CD4-positive, alpha-beta memory T cell (primary cell): ENCODE measurements around the gene GRIA1. TPM values are rescaled to one million over a fixed set of nuclear protein-coding genes. Genes with fewer than 3 reads are reported as not detected.

ENCODE experiments used
- CTCF ChIA-PET: fragments of 350-600 bp; sonication (Branson Sonifier 250); formaldehyde crosslinking; loops from one replicate; lab custom pipeline; 2021; ENCODE audit warnings: inconsistent platforms; ENCODE audit not compliant: partially characterized antibody; lab: Charles Lee
- POLR2A ChIA-PET: fragments of 350-600 bp; sonication (Branson Sonifier 250); formaldehyde crosslinking; loops from one replicate; lab custom pipeline; 2021; ENCODE audit not compliant: partially characterized antibody; lab: Charles Lee
- DNase-seq, 5 donors: peaks; one replicate each; pipeline versions ENCODE4 v3.0.0 to v3.0.0-alpha.2; 2020 to 2022; ENCODE audit warnings: mixed read lengths in 1 of 5
- H3K27ac ChIP-seq: one replicate; pipeline ENCODE4 v1.7.0; 2013; ENCODE audit warnings: low read depth, low read length
- H3K27me3 ChIP-seq: 2 replicates; pipeline ENCODE4 v1.7.0; 2013; ENCODE audit warnings: mild to moderate bottlenecking, low read length, moderate library complexity; ENCODE audit not compliant: insufficient read depth
- H3K36me3 ChIP-seq: 2 replicates; pipeline ENCODE4 v1.7.0; 2013; ENCODE audit warnings: mild to moderate bottlenecking, low read length, moderate library complexity; ENCODE audit not compliant: insufficient read depth
- H3K4me1 ChIP-seq: 2 replicates; pipeline ENCODE4 v1.7.0; 2013; ENCODE audit warnings: mild to moderate bottlenecking, low read length, moderate library complexity; ENCODE audit not compliant: insufficient read depth
- H3K4me3 ChIP-seq, 2 donors: one replicate each; pipeline ENCODE4 v1.7.0; 2013; ENCODE audit warnings: low read length in 2 of 2, mild to moderate bottlenecking in 1 of 2
- H3K9me3 ChIP-seq, 2 donors: one replicate each; pipeline ENCODE4 v1.7.0; 2013; ENCODE audit warnings: low read length in 2 of 2, control low read depth in 1 of 2; ENCODE audit not compliant: control insufficient read depth in 1 of 2
- H3K27ac Mint-ChIP-seq, 7 donors: one replicate each; pipeline ENCODE4 v1.8.0; 2020 to 2021; ENCODE audit warnings: mixed read lengths in 7 of 7, mild to moderate bottlenecking in 6 of 7, inconsistent platforms in 3 of 7, moderate library complexity in 3 of 7
- H3K27me3 Mint-ChIP-seq, 2 donors: one replicate each; pipeline ENCODE4 v1.8.0; 2020 to 2021; ENCODE audit warnings: mixed read lengths in 2 of 2
- H3K36me3 Mint-ChIP-seq, 2 donors: one replicate each; pipeline ENCODE4 v1.8.0; 2020 to 2021; ENCODE audit warnings: mixed read lengths in 2 of 2, inconsistent platforms in 1 of 2, mild to moderate bottlenecking in 1 of 2
- H3K4me1 Mint-ChIP-seq, 4 donors: one replicate each; pipeline ENCODE4 v1.8.0; 2020 to 2021; ENCODE audit warnings: mixed read lengths in 4 of 4, mild to moderate bottlenecking in 1 of 4
- H3K4me3 Mint-ChIP-seq, 8 donors: one replicate each; pipeline ENCODE4 v1.8.0; 2020 to 2021; ENCODE audit warnings: mixed read lengths in 8 of 8, mild to moderate bottlenecking in 7 of 8, moderate library complexity in 6 of 8, inconsistent platforms in 3 of 8
- H3K9me3 Mint-ChIP-seq, 8 donors: one replicate each; pipeline ENCODE4 v1.8.0; 2020 to 2021; ENCODE audit warnings: mixed read lengths in 8 of 8, mild to moderate bottlenecking in 5 of 8, inconsistent platforms in 3 of 8, moderate library complexity in 1 of 8
- intact Hi-C: fragments of 100-400 bp; cut with micrococcal nuclease; formaldehyde crosslinking; loops from one replicate; pipeline ENCODE4 v1.15.1; 2023
- polyA plus RNA-seq, 2 donors: library from polyadenylated mRNA; unstranded; fragments of 300-500 nt; fragmentation: Illumina TruSeq; gene quantifications; one replicate each; pipeline ENCODE4 v1.2.3, GENCODE V29; 2021
- total RNA-seq, 2 experiments: library from RNA; stranded (reverse); gene quantifications; one replicate each; pipeline ENCODE4 v1.2.3, GENCODE V29; 2021

The GRIA1 gene
- total and polyA plus RNA-seq, 4 experiments from 2014 or later = not detected

GRCh38 chr5:153755913-153756500 lies 265.5 kb downstream of the GRIA1 start:
- H3K9me3 ChIP-seq = no peaks in the 10 kb centered on the region
- H3K4me3 Mint-ChIP-seq = no peak overlapping the region
- no peak for DNase-seq

GRCh38 chr5:153756540-153756939 lies 266.1 kb downstream of the GRIA1 start:
- H3K36me3 ChIP-seq = no peaks in the 10 kb centered on the region
- DNase-seq = no peak
- Mint-ChIP-seq H3K4me1 (no peaks in the 10 kb centered on the region), H3K4me3 (no peak overlapping the region), H3K27me3 (peaks cover 0 to 4% of the 10 kb centered on the region in 2 donors), H3K27ac (no peak overlapping the region), H3K9me3 (peaks cover 0 to 19% (median 6%) of the 10 kb centered on the region in 8 donors), H3K36me3 (no peaks in the 10 kb centered on the region)
- POLR2A ChIA-PET = no interaction called here
- H3K27me3 ChIP-seq = no peaks in the 10 kb centered on the region
- H3K27ac ChIP-seq = no peak overlapping the region
- H3K4me3 ChIP-seq = no peak overlapping the region
- no peaks in the 10 kb centered on the region for H3K9me3 ChIP-seq
- CTCF ChIA-PET = no interaction called here
- H3K4me1 ChIP-seq = no peaks in the 10 kb centered on the region
- intact Hi-C loops = no loop called here

More at GRCh38 chr5:153755913-153756500, 265.5 kb downstream of the GRIA1 start:
- H3K36me3 ChIP-seq = no peaks in the 10 kb centered on the region
- Mint-ChIP-seq H3K27ac (no peak overlapping the region), H3K27me3 (peaks cover 0 to 4% of the 10 kb centered on the region in 2 donors), H3K4me1 (no peaks in the 10 kb centered on the region), H3K9me3 (peaks cover 0 to 19% (median 6%) of the 10 kb centered on the region in 8 donors), H3K36me3 (no peaks in the 10 kb centered on the region)
- no peak overlapping the region for H3K27ac ChIP-seq
- H3K4me3 ChIP-seq = no peak overlapping the region
- POLR2A ChIA-PET = no interaction called here
- no peaks in the 10 kb centered on the region for H3K4me1 ChIP-seq
- no peaks in the 10 kb centered on the region for H3K27me3 ChIP-seq
- intact Hi-C loops = no loop called here
- CTCF ChIA-PET = no interaction called here

GRCh38 chr5:153765987-153766386 lies 275.5 kb downstream of the GRIA1 start:
- Mint-ChIP-seq H3K9me3 (peaks cover 0 to 2% (median 0%) of the 10 kb centered on the region in 8 donors), H3K4me1 (no peaks in the 10 kb centered on the region), H3K4me3 (no peak overlapping the region), H3K27me3 (peaks cover 0 to 1% of the 10 kb centered on the region in 2 donors), H3K36me3 (no peaks in the 10 kb centered on the region), H3K27ac (no peak overlapping the region)
- DNase-seq = no peak
- no peak overlapping the region for H3K4me3 ChIP-seq
- H3K4me1 ChIP-seq = no peaks in the 10 kb centered on the region
- POLR2A ChIA-PET = no interaction called here
- intact Hi-C loops = no loop called here
- CTCF ChIA-PET = no interaction called here
- H3K27me3 ChIP-seq = no peaks in the 10 kb centered on the region
- H3K9me3 ChIP-seq = no peaks in the 10 kb centered on the region
- H3K36me3 ChIP-seq = no peaks in the 10 kb centered on the region
- H3K27ac ChIP-seq = no peak overlapping the region

GRCh38 chr5:153767221-153768188 lies 277.0 kb downstream of the GRIA1 start:
- no peaks in the 10 kb centered on the region for H3K4me1 ChIP-seq
- no peaks in the 10 kb centered on the region for H3K27me3 ChIP-seq
- no peaks in the 10 kb centered on the region for H3K36me3 ChIP-seq
- Mint-ChIP-seq H3K36me3 (no peaks in the 10 kb centered on the region), H3K4me3 (no peak overlapping the region), H3K27ac (no peak overlapping the region), H3K9me3 (peaks cover 0 to 2% (median 0%) of the 10 kb centered on the region in 8 donors), H3K4me1 (no peaks in the 10 kb centered on the region), H3K27me3 (peaks cover 0 to 1% of the 10 kb centered on the region in 2 donors)
- ChIA-PET POLR2A (no interaction called here), CTCF (no interaction called here)
- DNase-seq = no peak
- intact Hi-C loops = no loop called here
- H3K9me3 ChIP-seq = no peaks in the 10 kb centered on the region
- H3K4me3 ChIP-seq = no peak overlapping the region
- H3K27ac ChIP-seq = no peak overlapping the region

- Mint-ChIP-seq H3K4me1 (no peaks in the 10 kb centered on the region), H3K27ac (no peak overlapping the region), H3K9me3 (peaks cover 0 to 3% (median 0%) of the 10 kb centered on the region in 8 donors), H3K27me3 (no peaks in the 10 kb centered on the region), H3K4me3 (no peak overlapping the region), H3K36me3 (no peaks in the 10 kb centered on the region)
- no peaks in the 10 kb centered on the region for H3K27me3 ChIP-seq
- no peak for DNase-seq
- no peaks in the 10 kb centered on the region for H3K36me3 ChIP-seq
- no peak overlapping the region for H3K27ac ChIP-seq
- intact Hi-C loops = no loop called here
- no peak overlapping the region for H3K4me3 ChIP-seq
- CTCF ChIA-PET = no interaction called here
- POLR2A ChIA-PET = no interaction called here
- no peaks in the 10 kb centered on the region for H3K9me3 ChIP-seq
- no peaks in the 10 kb centered on the region for H3K4me1 ChIP-seq
Observed at GRCh38 chr5:153770066-153770465, 279.6 kb downstream of the GRIA1 start.

GRCh38 chr5:153774686-153775085 lies 284.2 kb downstream of the GRIA1 start:
- no peak overlapping the region for H3K27ac ChIP-seq
- POLR2A ChIA-PET = no interaction called here
- H3K4me1 ChIP-seq = no peaks in the 10 kb centered on the region
- DNase-seq = no peak
- no peak overlapping the region for H3K4me3 ChIP-seq
- Mint-ChIP-seq H3K4me3 (no peak overlapping the region), H3K27me3 (peaks cover 5 to 6% of the 10 kb centered on the region in 2 donors), H3K9me3 (peaks cover 0 to 6% (median 0%) of the 10 kb centered on the region in 8 donors), H3K4me1 (no peaks in the 10 kb centered on the region), H3K27ac (no peak overlapping the region), H3K36me3 (no peaks in the 10 kb centered on the region)
- H3K9me3 ChIP-seq = no peaks in the 10 kb centered on the region
- intact Hi-C loops = no loop called here
- no peaks in the 10 kb centered on the region for H3K36me3 ChIP-seq
- CTCF ChIA-PET = no interaction called here
- H3K27me3 ChIP-seq = no peaks in the 10 kb centered on the region

- H3K27me3 ChIP-seq = no peaks in the 10 kb centered on the region
- no peak for DNase-seq
- H3K9me3 ChIP-seq = no peaks in the 10 kb centered on the region
- H3K27me3 Mint-ChIP-seq = peaks cover 5 to 7% of the 10 kb centered on the region in 2 donors
- no peak overlapping the region for H3K4me3 Mint-ChIP-seq
- no peaks in the 10 kb centered on the region for H3K36me3 Mint-ChIP-seq
- POLR2A ChIA-PET = no interaction called here
- H3K27ac Mint-ChIP-seq = no peak overlapping the region
- H3K27ac ChIP-seq = no peak overlapping the region
- H3K4me3 ChIP-seq = no peak overlapping the region
- CTCF ChIA-PET = no interaction called here
- H3K36me3 ChIP-seq = no peaks in the 10 kb centered on the region
- H3K9me3 Mint-ChIP-seq = peaks cover 0 to 6% (median 0%) of the 10 kb centered on the region in 8 donors
- no peaks in the 10 kb centered on the region for H3K4me1 ChIP-seq
- intact Hi-C loops = no loop called here
- no peaks in the 10 kb centered on the region for H3K4me1 Mint-ChIP-seq
Observed at GRCh38 chr5:153775923-153776322, 285.5 kb downstream of the GRIA1 start.
